Measurements from ENCODE around the gene ATP6V0D1. TPM values are rescaled to one million over a fixed set of nuclear protein-coding genes. Genes with fewer than 3 reads are reported as not detected.

Gene ATP6V0D1
- polyA plus RNA-seq, 1 donor from 2014 or later = 188 TPM

- Histone ChIP-seq H3K79me2 (replicated peaks; ENCODE audit: insufficient read depth, low read length) (peaks cover 6% of the 10 kb centered on the region), H3F3A (ENCODE audit: insufficient read depth, low read length, poor library complexity, severe bottlenecking) (no peaks in the 10 kb centered on the region), H3K27me3 (ENCODE audit: insufficient read depth, low read depth, low read length) (no peaks in the 10 kb centered on the region), H3K36me3 (ENCODE audit: insufficient read depth, low read length) (no peaks in the 10 kb centered on the region), H4K20me1 (ENCODE audit: insufficient read depth) (no peaks in the 10 kb centered on the region), H3K27ac (ENCODE audit: low read length) (no peak overlapping the region), H3K9ac (ENCODE audit: low read length) (no peak overlapping the region), H3K9me3 (ENCODE audit: low read length) (no peaks in the 10 kb centered on the region), H2AFZ (ENCODE audit: low read depth, low read length) (no peak overlapping the region), H3K4me3 (ENCODE audit: low read length) (no peak overlapping the region), H3K4me2 (ENCODE audit: low read length) (no peak overlapping the region), H3K9me2 (ENCODE audit: insufficient read depth, low read length) (no peaks in the 10 kb centered on the region)
- TF ChIP-seq EP300 (conservative IDR thresholded peaks at IDR 0.05; ENCODE audit: poor library complexity, severe bottlenecking) (no peak), MXI1 (conservative IDR thresholded peaks at IDR 0.05; ENCODE audit: poor library complexity, severe bottlenecking) (no peak)
These were observed 44.4 kb upstream of the ATP6V0D1 start for GRCh38 chr16:67525176-67525860.

- H3K36me3 ChIP-seq (ENCODE audit: insufficient read depth, low read length) = no peaks in the 10 kb centered on the region
- peak overlapping the region; percentile 67 for H3K4me3 ChIP-seq (ENCODE audit: low read length)
- H3K9me3 ChIP-seq (ENCODE audit: low read length) = no peaks in the 10 kb centered on the region
- H3K4me2 ChIP-seq (ENCODE audit: low read length) = no peak overlapping the region
- H4K20me1 ChIP-seq (ENCODE audit: insufficient read depth) = no peaks in the 10 kb centered on the region
- peak overlapping the region; percentile 52 for H2AFZ ChIP-seq (ENCODE audit: low read depth, low read length)
- no peaks in the 10 kb centered on the region for H3K79me2 ChIP-seq (replicated peaks; ENCODE audit: insufficient read depth, low read length)
- H3K27ac ChIP-seq (ENCODE audit: low read length) = peak overlapping the region; percentile 59
- peak overlapping the region; percentile 60 for H3K9ac ChIP-seq (ENCODE audit: low read length)
- H3K27me3 ChIP-seq (ENCODE audit: insufficient read depth, low read depth, low read length) = no peaks in the 10 kb centered on the region
- H3K9me2 ChIP-seq (ENCODE audit: insufficient read depth, low read length) = no peaks in the 10 kb centered on the region
- H3F3A ChIP-seq (ENCODE audit: insufficient read depth, low read length, poor library complexity, severe bottlenecking) = no peaks in the 10 kb centered on the region
- no peak for TF ChIP-seq TAF1 (IDR thresholded peaks at IDR 0.05; ENCODE audit: low read depth)
- TF ChIP-seq, protein P1, sequence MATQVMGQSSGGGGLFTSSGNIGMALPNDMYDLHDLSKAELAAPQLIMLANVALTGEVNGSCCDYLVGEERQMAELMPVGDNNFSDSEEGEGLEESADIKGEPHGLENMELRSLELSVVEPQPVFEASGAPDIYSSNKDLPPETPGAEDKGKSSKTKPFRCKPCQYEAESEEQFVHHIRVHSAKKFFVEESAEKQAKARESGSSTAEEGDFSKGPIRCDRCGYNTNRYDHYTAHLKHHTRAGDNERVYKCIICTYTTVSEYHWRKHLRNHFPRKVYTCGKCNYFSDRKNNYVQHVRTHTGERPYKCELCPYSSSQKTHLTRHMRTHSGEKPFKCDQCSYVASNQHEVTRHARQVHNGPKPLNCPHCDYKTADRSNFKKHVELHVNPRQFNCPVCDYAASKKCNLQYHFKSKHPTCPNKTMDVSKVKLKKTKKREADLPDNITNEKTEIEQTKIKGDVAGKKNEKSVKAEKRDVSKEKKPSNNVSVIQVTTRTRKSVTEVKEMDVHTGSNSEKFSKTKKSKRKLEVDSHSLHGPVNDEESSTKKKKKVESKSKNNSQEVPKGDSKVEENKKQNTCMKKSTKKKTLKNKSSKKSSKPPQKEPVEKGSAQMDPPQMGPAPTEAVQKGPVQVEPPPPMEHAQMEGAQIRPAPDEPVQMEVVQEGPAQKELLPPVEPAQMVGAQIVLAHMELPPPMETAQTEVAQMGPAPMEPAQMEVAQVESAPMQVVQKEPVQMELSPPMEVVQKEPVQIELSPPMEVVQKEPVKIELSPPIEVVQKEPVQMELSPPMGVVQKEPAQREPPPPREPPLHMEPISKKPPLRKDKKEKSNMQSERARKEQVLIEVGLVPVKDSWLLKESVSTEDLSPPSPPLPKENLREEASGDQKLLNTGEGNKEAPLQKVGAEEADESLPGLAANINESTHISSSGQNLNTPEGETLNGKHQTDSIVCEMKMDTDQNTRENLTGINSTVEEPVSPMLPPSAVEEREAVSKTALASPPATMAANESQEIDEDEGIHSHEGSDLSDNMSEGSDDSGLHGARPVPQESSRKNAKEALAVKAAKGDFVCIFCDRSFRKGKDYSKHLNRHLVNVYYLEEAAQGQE (IDR thresholded peaks at IDR 0.05; ENCODE audit: borderline replicate concordance) = peak; percentile 33
- peak; percentile 99 for TF ChIP-seq CTCF (IDR thresholded peaks at IDR 0.05; ENCODE audit: poor library complexity, severe bottlenecking)
- TF ChIP-seq RAD21 (conservative IDR thresholded peaks at IDR 0.05) = peak; percentile 97
- TF ChIP-seq EZH2 (IDR thresholded peaks at IDR 0.05; ENCODE audit: borderline replicate concordance, insufficient read depth, low read length, poor library complexity, severe bottlenecking) = no peak
- TF ChIP-seq MXI1 (conservative IDR thresholded peaks at IDR 0.05; ENCODE audit: poor library complexity, severe bottlenecking) = no peak
- TF ChIP-seq SMC3 (conservative IDR thresholded peaks at IDR 0.05; ENCODE audit: poor library complexity) = peak; percentile 88
- TF ChIP-seq EP300 (conservative IDR thresholded peaks at IDR 0.05; ENCODE audit: poor library complexity, severe bottlenecking) = peak; percentile 32
- TF ChIP-seq POLR2AphosphoS5 (IDR thresholded peaks at IDR 0.05) = peak; percentile 30
These were observed 40.3 kb upstream of the ATP6V0D1 start for GRCh38 chr16:67521095-67521804.
